HepG2 (cell line): ENCODE data around the gene NFKBIL1. TPM values are rescaled to one million over a fixed set of nuclear protein-coding genes. Genes with fewer than 3 reads are reported as not detected.

ENCODE experiments used
- ARNTL ChIP-seq: sonication (generic); formaldehyde crosslinking; IDR thresholded peaks from 2 replicates; pipeline ENCODE4 v1.4.0; 2020; ENCODE audit warnings: mild to moderate bottlenecking, missing genetic modification reagents
- CBX2 ChIP-seq, 2 experiments: fragments of 200-600 bp in 1 of 2; sonication (generic); formaldehyde crosslinking in 1 of 2; IDR thresholded peaks; 2 replicates each; pipeline versions ENCODE4 v1.7.0 to v1.8.1; 2018 to 2022; ENCODE audit warnings: low read depth in 2 of 2, low read length in 1 of 2, mild to moderate bottlenecking in 1 of 2, missing genetic modification reagents in 1 of 2
- ETV6 ChIP-seq: sonication (generic); formaldehyde crosslinking; conservative IDR thresholded peaks from 2 replicates; pipeline ENCODE4 v1.4.0; 2020; ENCODE audit warnings: missing genetic modification reagents
- HOMEZ ChIP-seq: IDR thresholded peaks from 2 replicates; pipeline ENCODE4 v1.6.1; 2016; ENCODE audit warnings: low read depth
- HOXA7 ChIP-seq: sonication (generic); formaldehyde crosslinking; IDR thresholded peaks from 2 replicates; pipeline ENCODE4 v1.8.1; 2022; ENCODE audit warnings: mild to moderate bottlenecking, missing genetic modification reagents, moderate library complexity
- KAT8 ChIP-seq: IDR thresholded peaks from 2 replicates; pipeline ENCODE4 v1.6.1; 2016; ENCODE audit warnings: missing genetic modification reagents, missing compliant biosample characterization
- NFE2L2 ChIP-seq: fragments of 150-350 bp; IDR thresholded peaks from 2 replicates; pipeline ENCODE4 v1.6.1; 2014; ENCODE audit warnings: low read length
- NR1H2 ChIP-seq: sonication (generic); formaldehyde crosslinking; IDR thresholded peaks from 2 replicates; pipeline ENCODE4 v1.8.1; 2022; ENCODE audit warnings: low read depth, missing genetic modification reagents, borderline replicate concordance
- PHF8 ChIP-seq: sonication (generic); formaldehyde crosslinking; IDR thresholded peaks from 2 replicates; pipeline ENCODE4 v1.5.0; 2020; ENCODE audit warnings: missing genetic modification reagents
- PITX1 ChIP-seq: sonication (generic); formaldehyde crosslinking; IDR thresholded peaks from 2 replicates; pipeline ENCODE4 v1.5.1; 2020; ENCODE audit warnings: mild to moderate bottlenecking, missing genetic modification reagents
- RXRA ChIP-seq: sonication (generic); formaldehyde crosslinking; IDR thresholded peaks from 2 replicates; pipeline ENCODE4 v1.5.1; 2020; ENCODE audit warnings: missing genetic modification reagents
- TBL1XR1 ChIP-seq: fragments of 150-350 bp; IDR thresholded peaks from 2 replicates; pipeline ENCODE4 v1.6.1; 2014; ENCODE audit warnings: borderline replicate concordance, low read length; ENCODE audit not compliant: partially characterized antibody
- THAP9 ChIP-seq: sonication (generic); formaldehyde crosslinking; IDR thresholded peaks from 2 replicates; pipeline ENCODE4; 2020; ENCODE audit warnings: missing genetic modification reagents, mild to moderate bottlenecking, borderline replicate concordance
- ZBTB7B ChIP-seq: sonication (generic); formaldehyde crosslinking; IDR thresholded peaks from 2 replicates; pipeline ENCODE4 v1.4.0; 2020; ENCODE audit warnings: missing genetic modification reagents
- ZNF136 ChIP-seq: sonication (generic); formaldehyde crosslinking; IDR thresholded peaks from 2 replicates; pipeline ENCODE4 v1.8.1; 2022; ENCODE audit warnings: low read depth, mild to moderate bottlenecking, moderate library complexity, missing genetic modification reagents
- ZNF260 ChIP-seq: sonication (generic); formaldehyde crosslinking; IDR thresholded peaks from 2 replicates; pipeline ENCODE4 v1.4.0; 2020; ENCODE audit warnings: missing genetic modification reagents, low read depth, mild to moderate bottlenecking, borderline replicate concordance
- ZNF605 ChIP-seq: sonication (generic); formaldehyde crosslinking; IDR thresholded peaks from 2 replicates; pipeline ENCODE4 v1.8.0; 2022; ENCODE audit warnings: mild to moderate bottlenecking, missing genetic modification reagents
- ZNF672 ChIP-seq: sonication (generic); formaldehyde crosslinking; IDR thresholded peaks from 2 replicates; pipeline ENCODE4 v1.8.1; 2022; ENCODE audit warnings: missing genetic modification reagents
- ZNF768 ChIP-seq: sonication (generic); formaldehyde crosslinking; IDR thresholded peaks from 2 replicates; pipeline ENCODE4 v1.4.0; 2020; ENCODE audit warnings: missing genetic modification reagents
- polyA plus RNA-seq, 8 experiments: library from polyadenylated mRNA; depleted of rRNA in 3 of 8; stranded (reverse) in 7 of 8; unstranded in 1 of 8; fragments of >200 nt; fragmentation: Illumina TruSeq in 4 of 8; extraction: Trizol in 4 of 8; gene quantifications; 2 replicates each; pipeline versions ENCODE4 v1.2.1 to v1.2.3, GENCODE V29; 2011 to 2016; ENCODE audit warnings: low read depth in 4 of 8, missing spikeins in 1 of 8, mixed read lengths in 1 of 8; ENCODE audit not compliant: insufficient read depth in 1 of 8
- total RNA-seq, 5 experiments: library from RNA; depleted of rRNA; stranded (reverse); fragments of >200 nt; fragmentation: Illumina TruSeq; extraction: Trizol; gene quantifications; 2 replicates each; pipeline ENCODE4 v1.2.3, GENCODE V29; 2016; ENCODE audit warnings: low read depth in 1 of 5
- TF ChIP-seq, protein P1 (sequence below): sonication (generic); formaldehyde crosslinking; IDR thresholded peaks from 2 replicates; pipeline ENCODE4 v1.5.0; 2020; ENCODE audit warnings: mild to moderate bottlenecking, missing genetic modification reagents, moderate library complexity
- TF ChIP-seq, protein P2 (sequence below): sonication (generic); formaldehyde crosslinking; IDR thresholded peaks from 2 replicates; pipeline ENCODE4 v1.4.0; 2020; ENCODE audit warnings: missing genetic modification reagents, mild to moderate bottlenecking, borderline replicate concordance

Gene NFKBIL1
- total and polyA plus RNA-seq, 2 of the 13 experiments (the other 11 are each of a cell fraction or from before 2014, with no cell fraction given): 9.7 to 19.5 TPM

- TF ChIP-seq THAP9 (no peak; the same call in 1 of the 2 replicates), ZNF605 (CRISPR knock-in tag) (no peak), HOXA7 (CRISPR knock-in tag) (no peak), PITX1 (CRISPR knock-in tag) (no peak), CBX2 (IDR thresholded peaks at IDR 0.05; ENCODE audit: low read depth, low read length) (no peak), CBX2 (CRISPR knock-in tag; IDR thresholded peaks at IDR 0.05; ENCODE audit: low read depth) (no peak), PHF8 (CRISPR knock-in tag) (no peak), HOMEZ (CRISPR knock-in tag) (no peak), ZNF768 (CRISPR knock-in tag) (peak; percentile 72; the same call in 1 of the 2 replicates), ARNTL (CRISPR knock-in tag) (no peak), RXRA (CRISPR knock-in tag) (no peak; the same call in 1 of the 2 replicates), ETV6 (no peak), ZBTB7B (CRISPR knock-in tag) (no peak), NFE2L2 (no peak), ZNF136 (CRISPR knock-in tag) (no peak; the same call in 1 of the 2 replicates), KAT8 (CRISPR knock-in tag) (peak; percentile 66), NR1H2 (CRISPR knock-in tag) (no peak), ZNF672 (CRISPR knock-in tag) (no peak), ZNF260 (CRISPR knock-in tag) (no peak), TBL1XR1 (no peak)
- TF ChIP-seq, protein P1, sequence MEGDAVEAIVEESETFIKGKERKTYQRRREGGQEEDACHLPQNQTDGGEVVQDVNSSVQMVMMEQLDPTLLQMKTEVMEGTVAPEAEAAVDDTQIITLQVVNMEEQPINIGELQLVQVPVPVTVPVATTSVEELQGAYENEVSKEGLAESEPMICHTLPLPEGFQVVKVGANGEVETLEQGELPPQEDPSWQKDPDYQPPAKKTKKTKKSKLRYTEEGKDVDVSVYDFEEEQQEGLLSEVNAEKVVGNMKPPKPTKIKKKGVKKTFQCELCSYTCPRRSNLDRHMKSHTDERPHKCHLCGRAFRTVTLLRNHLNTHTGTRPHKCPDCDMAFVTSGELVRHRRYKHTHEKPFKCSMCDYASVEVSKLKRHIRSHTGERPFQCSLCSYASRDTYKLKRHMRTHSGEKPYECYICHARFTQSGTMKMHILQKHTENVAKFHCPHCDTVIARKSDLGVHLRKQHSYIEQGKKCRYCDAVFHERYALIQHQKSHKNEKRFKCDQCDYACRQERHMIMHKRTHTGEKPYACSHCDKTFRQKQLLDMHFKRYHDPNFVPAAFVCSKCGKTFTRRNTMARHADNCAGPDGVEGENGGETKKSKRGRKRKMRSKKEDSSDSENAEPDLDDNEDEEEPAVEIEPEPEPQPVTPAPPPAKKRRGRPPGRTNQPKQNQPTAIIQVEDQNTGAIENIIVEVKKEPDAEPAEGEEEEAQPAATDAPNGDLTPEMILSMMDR: peak; percentile 11; the same call in 1 of the 2 replicates
- TF ChIP-seq, protein P2, sequence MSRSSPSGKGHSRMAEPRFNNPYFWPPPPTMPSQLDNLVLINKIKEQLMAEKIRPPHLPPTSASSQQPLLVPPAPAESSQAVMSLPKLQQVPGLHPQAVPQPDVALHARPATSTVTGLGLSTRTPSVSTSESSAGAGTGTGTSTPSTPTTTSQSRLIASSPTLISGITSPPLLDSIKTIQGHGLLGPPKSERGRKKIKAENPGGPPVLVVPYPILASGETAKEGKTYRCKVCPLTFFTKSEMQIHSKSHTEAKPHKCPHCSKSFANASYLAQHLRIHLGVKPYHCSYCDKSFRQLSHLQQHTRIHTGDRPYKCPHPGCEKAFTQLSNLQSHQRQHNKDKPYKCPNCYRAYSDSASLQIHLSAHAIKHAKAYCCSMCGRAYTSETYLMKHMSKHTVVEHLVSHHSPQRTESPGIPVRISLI: no peak
Measured at GRCh38 chr6:31547727-31548543, 527 bp downstream of the NFKBIL1 start (continued).
